GM23338 (cell line): Measurements from ENCODE around the gene SLFN5. TPM values are rescaled to one million over a fixed set of nuclear protein-coding genes. Genes with fewer than 3 reads are reported as not detected.

Experiments
- ATAC-seq: fragments of 200-7000 bp; cut with Tn5 transposase; 3 replicates; pipeline ENCODE4 v1.9.1; 2020
- DNase-seq: peaks from one replicate; pipeline ENCODE4 v3.0.0-alpha.2; 2015; ENCODE audit warnings: low spot score
- H2AFZ ChIP-seq: fragments of 200-600 bp; sonication (generic); 2 replicates; pipeline ENCODE4 v1.8.0; 2016; ENCODE audit warnings: antibody characterized with exemption, mild to moderate bottlenecking, moderate library complexity
- H3F3A ChIP-seq: fragments of 200-600 bp; sonication (generic); replicated peaks from 2 replicates; pipeline ENCODE4 v1.8.0; 2017; ENCODE audit warnings: antibody characterized with exemption, mixed run types, low read depth
- H3K27ac ChIP-seq: fragments of 200-600 bp; sonication (generic); 2 replicates; pipeline ENCODE4 v1.6.1; 2016; ENCODE audit warnings: low read depth
- H3K27me3 ChIP-seq: fragments of 200-600 bp; sonication (generic); 2 replicates; pipeline ENCODE4 v1.8.0; 2016; ENCODE audit warnings: mild to moderate bottlenecking, mixed run types, moderate library complexity; ENCODE audit not compliant: insufficient read depth
- H3K36me3 ChIP-seq: fragments of 200-600 bp; sonication (generic); 2 replicates; pipeline ENCODE4 v1.8.0; 2016; ENCODE audit warnings: mild to moderate bottlenecking; ENCODE audit not compliant: insufficient read depth
- H3K4me1 ChIP-seq: fragments of 200-600 bp; sonication (generic); 2 replicates; pipeline ENCODE4 v1.8.0; 2016; ENCODE audit warnings: mild to moderate bottlenecking, moderate library complexity; ENCODE audit not compliant: insufficient read depth
- H3K4me2 ChIP-seq: fragments of 200-600 bp; sonication (generic); 2 replicates; pipeline ENCODE4 v1.7.1; 2017; ENCODE audit warnings: mixed run types
- H3K4me3 ChIP-seq: fragments of 200-600 bp; sonication (generic); 2 replicates; pipeline ENCODE4 v1.6.1; 2016; ENCODE audit warnings: mixed run types
- H3K79me2 ChIP-seq: fragments of 200-600 bp; sonication (generic); replicated peaks from 2 replicates; pipeline ENCODE4 v1.8.0; 2017; ENCODE audit warnings: mild to moderate bottlenecking; ENCODE audit not compliant: insufficient read depth
- H3K9me2 ChIP-seq: fragments of 200-600 bp; sonication (generic); 2 replicates; pipeline ENCODE4 v1.8.0; 2017; ENCODE audit not compliant: insufficient read depth
- H4K20me1 ChIP-seq: fragments of 200-600 bp; sonication (generic); replicated peaks from 2 replicates; pipeline ENCODE4 v1.8.0; 2017; ENCODE audit warnings: mild to moderate bottlenecking; ENCODE audit not compliant: insufficient read depth
- H3K27ac Mint-ChIP-seq: 2 replicates; pipeline ENCODE4 v1.8.0; 2020; ENCODE audit warnings: inconsistent platforms, mild to moderate bottlenecking, moderate library complexity, mixed read lengths
- H3K27me3 Mint-ChIP-seq: 3 replicates; pipeline ENCODE4 v1.8.0; 2022; ENCODE audit warnings: low read depth, mild to moderate bottlenecking, moderate library complexity, mixed read lengths, inconsistent platforms; ENCODE audit not compliant: insufficient read depth, poor library complexity
- H3K36me3 Mint-ChIP-seq: 3 replicates; pipeline ENCODE4 v1.8.0; 2021; ENCODE audit warnings: low read depth, mild to moderate bottlenecking, inconsistent platforms, moderate library complexity, mixed read lengths
- H3K4me1 Mint-ChIP-seq: 3 replicates; pipeline ENCODE4 v1.8.0; 2020; ENCODE audit warnings: mild to moderate bottlenecking, inconsistent platforms, mixed read lengths
- H3K4me3 Mint-ChIP-seq: 3 replicates; pipeline ENCODE4 v1.8.0; 2021; ENCODE audit warnings: moderate library complexity, mild to moderate bottlenecking, inconsistent platforms, mixed read lengths
- H3K9me3 Mint-ChIP-seq: 3 replicates; pipeline ENCODE4 v1.8.0; 2020; ENCODE audit warnings: moderate library complexity, mild to moderate bottlenecking, inconsistent platforms, mixed read lengths
- CTCF ChIP-seq, 2 experiments: fragments of 200-600 bp in 1 of 2; sonication (generic) in 1 of 2; conservative IDR thresholded peaks; 2 replicates each; pipeline versions ENCODE4 v1.5.1 to v1.6.1; 2016 to 2017; ENCODE audit warnings: antibody characterized with exemption in 2 of 2, low read depth in 2 of 2, mild to moderate bottlenecking in 2 of 2, moderate library complexity in 1 of 2
- EZH2phosphoT487 ChIP-seq: fragments of 200-600 bp; sonication (generic); IDR thresholded peaks from one replicate; pipeline ENCODE4 v1.8.1; 2018; ENCODE audit warnings: antibody characterized with exemption; ENCODE audit not compliant: unreplicated experiment
- NANOG ChIP-seq: IDR thresholded peaks from 2 replicates; pipeline ENCODE4 v1.6.1; 2016; ENCODE audit warnings: antibody characterized with exemption, borderline replicate concordance
- POLR2AphosphoS5 ChIP-seq: IDR thresholded peaks from 2 replicates; pipeline ENCODE4 v1.6.1; 2016; ENCODE audit warnings: antibody characterized with exemption, low read depth
- ZNF114 ChIP-seq: fragments of 250-450 bp; sonication (Bioruptor Pico); IDR thresholded peaks from 2 replicates; pipeline ENCODE4 v1.5.0; 2020; ENCODE audit warnings: mild to moderate bottlenecking, moderate library complexity
- polyA plus RNA-seq: library from polyadenylated mRNA; unstranded; fragments of >200 nt; fragmentation: Nextera tagmentation; extraction: Ambion mirVana; gene quantifications from 2 replicates; pipeline ENCODE4 v1.2.1, GENCODE V29; 2016
- total RNA-seq: library from RNA; depleted of rRNA; stranded (reverse); fragments of >200 nt; shearing (Covaris generic); gene quantifications from 2 replicates; pipeline ENCODE4 v1.2.3, GENCODE V29; 2014
- TF ChIP-seq, protein P1 (sequence below): fragments of 250-450 bp; sonication (Bioruptor Pico); IDR thresholded peaks from 2 replicates; pipeline ENCODE4 v1.5.0; 2020; ENCODE audit warnings: mild to moderate bottlenecking, moderate library complexity

SLFN5 gene
- total and polyA plus RNA-seq, 2 experiments from 2014 or later, result 1.4 to 6.4 TPM

GRCh38 chr17:35241520-35241919 is 1.4 kb upstream of the SLFN5 start (continued):
- TF ChIP-seq, protein P1, sequence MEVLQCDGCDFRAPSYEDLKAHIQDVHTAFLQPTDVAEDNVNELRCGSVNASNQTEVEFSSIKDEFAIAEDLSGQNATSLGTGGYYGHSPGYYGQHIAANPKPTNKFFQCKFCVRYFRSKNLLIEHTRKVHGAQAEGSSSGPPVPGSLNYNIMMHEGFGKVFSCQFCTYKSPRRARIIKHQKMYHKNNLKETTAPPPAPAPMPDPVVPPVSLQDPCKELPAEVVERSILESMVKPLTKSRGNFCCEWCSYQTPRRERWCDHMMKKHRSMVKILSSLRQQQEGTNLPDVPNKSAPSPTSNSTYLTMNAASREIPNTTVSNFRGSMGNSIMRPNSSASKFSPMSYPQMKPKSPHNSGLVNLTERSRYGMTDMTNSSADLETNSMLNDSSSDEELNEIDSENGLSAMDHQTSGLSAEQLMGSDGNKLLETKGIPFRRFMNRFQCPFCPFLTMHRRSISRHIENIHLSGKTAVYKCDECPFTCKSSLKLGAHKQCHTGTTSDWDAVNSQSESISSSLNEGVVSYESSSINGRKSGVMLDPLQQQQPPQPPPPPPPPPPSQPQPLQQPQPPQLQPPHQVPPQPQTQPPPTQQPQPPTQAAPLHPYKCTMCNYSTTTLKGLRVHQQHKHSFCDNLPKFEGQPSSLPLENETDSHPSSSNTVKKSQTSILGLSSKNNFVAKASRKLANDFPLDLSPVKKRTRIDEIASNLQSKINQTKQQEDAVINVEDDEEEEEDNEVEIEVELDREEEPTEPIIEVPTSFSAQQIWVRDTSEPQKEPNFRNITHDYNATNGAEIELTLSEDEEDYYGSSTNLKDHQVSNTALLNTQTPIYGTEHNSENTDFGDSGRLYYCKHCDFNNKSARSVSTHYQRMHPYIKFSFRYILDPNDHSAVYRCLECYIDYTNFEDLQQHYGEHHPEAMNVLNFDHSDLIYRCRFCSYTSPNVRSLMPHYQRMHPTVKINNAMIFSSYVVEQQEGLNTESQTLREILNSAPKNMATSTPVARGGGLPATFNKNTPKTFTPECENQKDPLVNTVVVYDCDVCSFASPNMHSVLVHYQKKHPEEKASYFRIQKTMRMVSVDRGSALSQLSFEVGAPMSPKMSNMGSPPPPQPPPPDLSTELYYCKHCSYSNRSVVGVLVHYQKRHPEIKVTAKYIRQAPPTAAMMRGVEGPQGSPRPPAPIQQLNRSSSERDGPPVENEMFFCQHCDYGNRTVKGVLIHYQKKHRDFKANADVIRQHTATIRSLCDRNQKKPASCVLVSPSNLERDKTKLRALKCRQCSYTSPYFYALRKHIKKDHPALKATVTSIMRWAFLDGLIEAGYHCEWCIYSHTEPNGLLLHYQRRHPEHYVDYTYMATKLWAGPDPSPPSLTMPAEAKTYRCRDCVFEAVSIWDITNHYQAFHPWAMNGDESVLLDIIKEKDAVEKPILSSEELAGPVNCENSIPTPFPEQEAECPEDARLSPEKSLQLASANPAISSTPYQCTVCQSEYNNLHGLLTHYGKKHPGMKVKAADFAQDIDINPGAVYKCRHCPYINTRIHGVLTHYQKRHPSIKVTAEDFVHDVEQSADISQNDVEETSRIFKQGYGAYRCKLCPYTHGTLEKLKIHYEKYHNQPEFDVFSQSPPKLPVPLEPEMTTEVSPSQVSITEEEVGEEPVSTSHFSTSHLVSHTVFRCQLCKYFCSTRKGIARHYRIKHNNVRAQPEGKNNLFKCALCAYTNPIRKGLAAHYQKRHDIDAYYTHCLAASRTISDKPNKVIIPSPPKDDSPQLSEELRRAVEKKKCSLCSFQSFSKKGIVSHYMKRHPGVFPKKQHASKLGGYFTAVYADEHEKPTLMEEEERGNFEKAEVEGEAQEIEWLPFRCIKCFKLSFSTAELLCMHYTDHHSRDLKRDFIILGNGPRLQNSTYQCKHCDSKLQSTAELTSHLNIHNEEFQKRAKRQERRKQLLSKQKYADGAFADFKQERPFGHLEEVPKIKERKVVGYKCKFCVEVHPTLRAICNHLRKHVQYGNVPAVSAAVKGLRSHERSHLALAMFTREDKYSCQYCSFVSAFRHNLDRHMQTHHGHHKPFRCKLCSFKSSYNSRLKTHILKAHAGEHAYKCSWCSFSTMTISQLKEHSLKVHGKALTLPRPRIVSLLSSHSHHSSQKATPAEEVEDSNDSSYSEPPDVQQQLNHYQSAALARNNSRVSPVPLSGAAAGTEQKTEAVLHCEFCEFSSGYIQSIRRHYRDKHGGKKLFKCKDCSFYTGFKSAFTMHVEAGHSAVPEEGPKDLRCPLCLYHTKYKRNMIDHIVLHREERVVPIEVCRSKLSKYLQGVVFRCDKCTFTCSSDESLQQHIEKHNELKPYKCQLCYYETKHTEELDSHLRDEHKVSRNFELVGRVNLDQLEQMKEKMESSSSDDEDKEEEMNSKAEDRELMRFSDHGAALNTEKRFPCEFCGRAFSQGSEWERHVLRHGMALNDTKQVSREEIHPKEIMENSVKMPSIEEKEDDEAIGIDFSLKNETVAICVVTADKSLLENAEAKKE (CRISPR knock-in tag), result no peak
- TF ChIP-seq ZNF114 (CRISPR knock-in tag), result no peak
- no peak for TF ChIP-seq NANOG

- Histone ChIP-seq H3K4me3 (peak overlapping the region; percentile 88), H2AFZ (peak overlapping the region; percentile 88), H3K27me3 (peaks cover 11% of the 10 kb centered on the region; the same call in 1 of the 2 replicates), H3K79me2 (no peaks in the 10 kb centered on the region), H3F3A (peaks cover 7% of the 10 kb centered on the region; the same call in 1 of the 2 replicates), H3K36me3 (no peaks in the 10 kb centered on the region), H3K4me1 (peaks cover 19% of the 10 kb centered on the region; the same call in 1 of the 2 replicates), H4K20me1 (no peaks in the 10 kb centered on the region), H3K4me2 (peak overlapping the region; percentile 95), H3K9me2 (no peaks in the 10 kb centered on the region), H3K27ac (peak overlapping the region; percentile 86)
- Mint-ChIP-seq H3K9me3 (no peaks in the 10 kb centered on the region), H3K27me3 (peaks cover 12% of the 10 kb centered on the region), H3K4me1 (peaks cover 22% of the 10 kb centered on the region), H3K4me3 (peak overlapping the region; percentile 94), H3K27ac (no peak overlapping the region), H3K36me3 (no peaks in the 10 kb centered on the region)
- ATAC-seq (peak; percentile 84), DNase-seq (peak; percentile 95)
- no peak for TF ChIP-seq EZH2phosphoT487
- TF ChIP-seq, protein P1 (CRISPR knock-in tag), result no peak
- peak; percentile 26 to 54; a peak in 2 of 4 replicates for TF ChIP-seq CTCF (conservative IDR thresholded peaks at IDR 0.05; ENCODE audit: low read depth in 2 of 2)
- no peak for TF ChIP-seq POLR2AphosphoS5
Observed at GRCh38 chr17:35242158-35242804, 591 bp upstream of the SLFN5 start.
